CD4-positive, alpha-beta T cell treated with Interleukin-17A for 1 hour (primary cell): Measurements from ENCODE around the gene SIT1.
"Not testable (repeated sequence)": the region's sequence is repeated elsewhere in the genome, so short reads cannot be mapped to it uniquely, and the experiment has no call there.

ENCODE experiments used
- DNase-seq: peaks from one replicate; pipeline ENCODE4 v3.0.0-alpha.2; 2020

The SIT1 gene

DNA sequence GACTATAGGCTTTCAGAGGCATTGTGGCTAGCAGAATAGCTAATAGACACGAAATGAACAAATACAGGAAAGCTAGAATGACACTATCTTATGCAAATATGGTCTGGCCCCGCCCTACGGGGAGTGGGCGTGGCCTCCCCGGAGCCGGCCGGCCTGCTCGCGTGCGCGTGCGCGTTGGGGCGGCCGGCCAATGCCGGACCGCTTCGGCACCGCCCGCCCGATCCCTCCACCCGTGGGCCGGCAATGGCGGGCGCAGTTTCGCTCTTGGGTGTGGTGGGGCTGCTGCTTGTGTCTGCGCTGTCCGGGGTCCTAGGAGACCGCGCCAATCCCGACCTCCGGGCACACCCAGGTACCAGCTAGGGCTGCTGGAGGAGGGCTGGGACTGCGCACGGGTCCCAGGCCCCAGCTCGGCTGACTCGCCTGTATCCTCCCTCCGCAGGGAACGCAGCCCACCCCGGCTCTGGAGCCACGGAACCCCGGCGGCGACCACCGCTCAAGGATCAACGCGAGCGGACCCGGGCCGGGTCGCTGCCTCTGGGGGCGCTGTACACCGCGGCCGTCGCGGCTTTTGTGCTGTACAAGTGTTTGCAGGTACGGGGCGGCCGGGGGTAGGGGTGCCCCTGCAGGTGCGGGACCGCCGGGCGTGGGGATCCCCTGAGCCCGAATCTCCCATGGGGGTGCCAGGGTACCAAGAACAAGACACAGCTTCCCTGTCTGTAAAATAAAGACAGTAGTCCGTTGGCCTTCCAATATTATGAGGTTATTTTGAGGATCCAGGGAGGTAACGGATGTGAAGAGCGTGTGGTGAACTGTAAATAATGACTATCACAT is 7.6 kb upstream of the SIT1 start, which contains the start of gene CCDC107:
Gene CCDC107 (plus strand): TSS at position 156 of the 831 bp plus-strand sequence. CDS start 88 bp downstream, at position 244.
- peak; percentile 85 for DNase-seq

GRCh38 chr9:35657546-35658136 is 6.9 kb upstream of the SIT1 start, which contains the start of gene RMRP:
Gene RMRP, minus strand, starts transcription at chr9:35658019.
- DNase-seq = peak; percentile 94

- DNase-seq = no peak
Measured at GRCh38 chr9:35656831-35657545, 6.3 kb upstream of the SIT1 start.

DNA sequence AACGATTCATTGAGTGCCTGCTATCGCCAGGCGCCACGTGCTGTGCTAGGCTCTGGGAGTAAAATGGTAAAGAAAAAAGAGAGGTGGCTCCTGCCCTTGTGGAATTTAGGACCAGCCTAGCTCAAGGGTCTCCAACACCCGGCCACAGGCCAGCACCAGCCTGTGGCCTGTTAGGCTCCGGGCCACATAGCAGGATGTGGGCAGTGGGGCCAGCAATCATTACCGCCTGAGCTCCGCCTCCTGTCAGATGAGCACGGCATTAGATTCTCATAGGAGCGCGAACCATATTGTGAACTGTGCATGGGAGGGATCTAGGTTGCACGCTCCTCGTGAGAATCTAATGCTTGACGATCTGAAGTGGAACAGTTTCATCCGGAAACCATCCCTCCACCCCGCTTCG is 5.6 kb upstream of the SIT1 start:
- no peak for DNase-seq

GRCh38 chr9:35653611-35654010 is 2.9 kb upstream of the SIT1 start:
- DNase-seq = no peak

- DNase-seq = no peak
Measured at GRCh38 chr9:35652829-35653209, 2.1 kb upstream of the SIT1 start.

GRCh38 chr9:35651956-35652828 is 1.5 kb upstream of the SIT1 start:
- no peak for DNase-seq

DNA sequence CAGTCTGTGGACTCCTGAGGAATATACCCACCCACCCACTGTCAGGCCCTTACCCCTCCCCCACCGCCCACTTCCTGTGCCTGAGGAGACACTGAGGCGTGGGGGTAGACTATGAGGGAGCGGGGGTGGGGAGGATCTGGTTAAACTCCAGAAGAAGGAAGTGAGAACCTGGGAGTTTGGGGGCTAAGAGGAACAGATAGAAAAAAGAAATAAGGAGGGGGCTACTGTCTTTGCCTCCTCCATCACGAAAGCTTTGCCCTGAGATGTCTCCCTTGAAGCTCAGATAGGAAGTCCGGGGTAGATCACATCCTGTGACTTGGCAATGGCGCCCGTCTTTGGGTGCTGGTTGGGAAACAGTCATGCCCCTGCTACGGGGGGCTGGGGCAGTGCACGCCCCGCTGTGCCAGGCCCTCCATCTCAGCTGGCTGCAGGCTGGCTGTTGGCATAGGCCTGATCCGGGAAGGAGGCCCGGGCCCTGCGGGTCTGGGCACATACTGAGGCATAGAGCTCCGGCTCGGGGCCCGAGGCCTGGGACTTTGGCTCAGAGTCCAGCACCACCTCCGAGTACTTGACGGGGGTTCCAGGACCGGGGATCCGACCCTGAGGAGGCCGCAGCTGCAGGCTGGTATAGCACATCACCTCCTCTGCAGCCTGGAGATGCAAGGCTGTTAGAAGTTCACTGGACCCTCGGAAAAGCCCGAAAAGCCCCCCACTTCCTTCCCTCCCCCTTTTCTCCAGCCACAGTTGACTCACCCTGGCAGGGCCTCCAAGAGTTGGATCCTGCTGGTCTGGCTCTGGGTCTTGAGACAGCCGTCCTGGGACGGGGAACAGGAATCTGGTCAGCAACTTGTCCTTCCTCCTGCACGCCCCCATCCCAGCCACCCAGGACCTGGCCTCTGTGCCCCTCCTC is 1.0 kb downstream of the SIT1 start:
- DNase-seq = peak; percentile 53

- DNase-seq = peak; percentile 91
Measured at GRCh38 chr9:35646533-35647265, 4.0 kb downstream of the SIT1 start.

DNA sequence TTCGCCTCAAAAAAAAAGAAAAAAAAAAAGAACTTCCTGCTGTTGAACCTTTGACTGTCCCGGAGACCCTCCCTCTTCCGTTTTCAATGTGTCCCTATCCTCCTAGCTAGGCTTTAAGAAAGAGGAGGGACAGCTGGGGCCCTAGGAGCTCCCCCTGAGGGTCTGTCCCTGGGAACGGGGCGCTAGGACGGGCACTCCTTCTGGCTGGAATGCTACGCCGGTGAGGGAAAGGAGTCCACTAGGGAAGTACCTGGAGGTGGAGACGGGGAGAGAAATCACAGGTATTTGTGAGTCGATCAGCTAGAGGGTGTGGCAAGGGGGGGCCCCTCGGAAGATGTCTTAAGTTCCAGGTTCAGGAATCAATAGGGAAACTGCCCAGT is 4.6 kb downstream of the SIT1 start:
- no peak for DNase-seq

DNA sequence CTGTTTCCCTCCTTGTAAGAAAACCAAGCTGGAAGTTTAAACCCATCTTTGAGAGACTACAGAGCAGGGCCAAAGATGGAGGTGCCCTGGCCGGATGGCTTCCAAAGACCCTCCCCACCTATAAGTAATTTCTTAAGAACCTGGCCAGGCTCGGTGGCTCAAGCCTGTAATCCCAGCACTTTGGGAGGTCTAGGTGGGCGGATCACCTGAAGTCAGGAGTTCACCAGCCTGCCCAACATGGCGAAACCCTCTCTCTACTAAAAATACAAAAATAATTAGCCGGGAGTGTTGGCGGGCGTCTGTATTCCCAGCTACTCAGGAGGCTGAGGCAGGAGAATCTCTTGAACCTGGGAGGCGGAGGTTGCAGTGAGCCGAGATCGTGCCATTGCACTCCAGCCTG is 5.0 kb downstream of the SIT1 start:
- DNase-seq = not testable (repeated sequence)

GRCh38 chr9:35643046-35643445 is 7.7 kb downstream of the SIT1 start:
- no peak for DNase-seq

GRCh38 chr9:35641478-35641877 is 9.3 kb downstream of the SIT1 start:
- not testable (repeated sequence) for DNase-seq

- DNase-seq = not testable (repeated sequence)
Measured at GRCh38 chr9:35640431-35640830, 10.3 kb downstream of the SIT1 start.

- DNase-seq = no peak
Measured at GRCh38 chr9:35639631-35640030, 11.1 kb downstream of the SIT1 start.

DNA sequence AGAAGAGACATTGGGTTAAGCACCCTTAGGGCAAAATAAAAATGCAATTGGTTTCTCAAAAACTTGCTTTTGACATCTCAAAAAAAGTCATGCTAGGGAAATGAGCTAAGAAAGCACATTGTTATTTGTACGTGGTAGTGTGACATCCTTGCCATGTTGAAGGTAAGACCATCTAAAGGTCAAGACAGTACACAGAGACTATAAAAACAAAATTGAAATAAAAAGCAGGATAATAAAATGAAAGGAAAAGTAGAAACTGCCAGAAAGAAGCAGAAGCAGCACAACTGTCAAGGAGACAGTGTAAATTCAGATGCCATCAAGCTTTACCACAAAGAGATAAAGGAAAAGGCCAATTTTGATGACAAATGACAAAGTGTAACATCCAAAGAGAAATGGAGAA is 11.5 kb downstream of the SIT1 start:
- DNase-seq = not testable (repeated sequence)

GRCh38 chr9:35638751-35639150 is 12.0 kb downstream of the SIT1 start:
- DNase-seq = peak; percentile 66

- DNase-seq = not testable (repeated sequence)
Measured at GRCh38 chr9:35637427-35637955, 13.2 kb downstream of the SIT1 start.

DNA sequence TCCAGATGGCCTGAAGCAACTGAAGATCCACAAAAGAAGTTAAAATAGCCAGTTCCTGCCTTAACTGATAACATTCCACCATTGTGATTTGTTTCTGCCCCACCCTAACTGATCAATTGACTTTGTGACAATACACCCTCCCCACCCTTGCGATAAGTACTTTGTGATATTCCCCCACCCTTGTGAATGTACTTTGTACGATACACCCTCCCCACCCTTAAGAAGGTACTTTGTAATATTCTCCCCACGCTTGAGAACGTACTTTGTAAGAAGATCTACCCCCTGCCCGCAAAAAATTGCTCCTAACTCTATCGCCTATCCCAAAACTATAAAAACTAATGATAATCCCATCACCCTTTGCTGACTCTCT is 13.9 kb downstream of the SIT1 start:
- not testable (repeated sequence) for DNase-seq

DNA sequence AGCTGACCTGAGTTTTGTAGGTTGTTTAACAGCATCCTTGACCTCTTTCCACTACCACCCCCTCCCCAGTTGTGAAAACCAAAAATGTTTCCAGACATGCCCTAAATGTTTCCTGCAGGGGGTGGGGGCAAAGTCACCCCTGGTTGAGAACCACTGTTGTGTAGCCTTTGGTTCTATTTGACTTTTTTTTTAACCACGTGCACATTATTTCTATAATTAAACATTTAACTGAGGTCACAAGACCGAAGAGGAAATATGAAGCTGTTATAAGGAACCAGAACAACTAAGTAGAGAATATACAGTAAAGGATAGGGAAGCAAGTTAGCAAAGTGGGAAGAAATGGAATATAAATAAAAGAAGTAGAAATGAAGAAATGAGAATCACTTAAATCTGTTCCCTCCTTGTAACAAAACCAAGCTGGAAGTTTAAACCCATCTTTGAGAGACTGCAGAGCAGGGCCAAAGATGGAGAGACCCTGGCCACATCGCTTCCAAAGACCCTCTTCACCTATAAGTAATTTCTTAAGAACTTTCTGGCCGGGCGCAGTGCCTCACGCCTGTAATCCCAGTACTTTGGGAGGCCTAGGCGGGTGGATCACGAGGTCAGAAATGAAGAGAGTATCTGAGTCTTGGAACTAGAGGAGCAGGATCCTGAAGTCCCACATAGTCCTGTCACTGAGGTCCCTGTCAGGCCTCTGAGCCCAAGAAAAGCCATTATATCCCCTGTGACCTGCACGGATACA is 14.4 kb downstream of the SIT1 start:
- DNase-seq = no peak
